Measurements from ENCODE around the gene APPL2.

Gene APPL2

GRCh38 chr12:105270671-105271255 is 34.8 kb upstream of the APPL2 start:
- no peak overlapping the region for H3K4me3 ChIP-seq (ENCODE audit: control insufficient read depth, low read depth, low read length)
- DNase-seq (ENCODE audit: low read depth), result no peak
- TF ChIP-seq CTCF (conservative IDR thresholded peaks at IDR 0.05; ENCODE audit: control insufficient read depth, insufficient read depth, low read depth, low read length), result no peak

GRCh38 chr12:105267711-105268110 is 31.7 kb upstream of the APPL2 start:
- DNase-seq (ENCODE audit: low read depth), result no peak
- no peak for TF ChIP-seq CTCF (conservative IDR thresholded peaks at IDR 0.05; ENCODE audit: control insufficient read depth, insufficient read depth, low read depth, low read length)
- H3K4me3 ChIP-seq (ENCODE audit: control insufficient read depth, low read depth, low read length), result no peak overlapping the region

- no peak for DNase-seq (ENCODE audit: low read depth)
- no peak for TF ChIP-seq CTCF (conservative IDR thresholded peaks at IDR 0.05; ENCODE audit: control insufficient read depth, insufficient read depth, low read depth, low read length)
- no peak overlapping the region for H3K4me3 ChIP-seq (ENCODE audit: control insufficient read depth, low read depth, low read length)
Observed at GRCh38 chr12:105264771-105265170, 28.8 kb upstream of the APPL2 start.

GRCh38 chr12:105262461-105263184 is 26.6 kb upstream of the APPL2 start:
- DNase-seq (ENCODE audit: low read depth), result no peak
- TF ChIP-seq CTCF (conservative IDR thresholded peaks at IDR 0.05; ENCODE audit: control insufficient read depth, insufficient read depth, low read depth, low read length), result no peak
- no peak overlapping the region for H3K4me3 ChIP-seq (ENCODE audit: control insufficient read depth, low read depth, low read length)

GRCh38 chr12:105261010-105261409 is 25.0 kb upstream of the APPL2 start:
- H3K4me3 ChIP-seq (ENCODE audit: control insufficient read depth, low read depth, low read length), result no peak overlapping the region
- DNase-seq (ENCODE audit: low read depth), result no peak
- TF ChIP-seq CTCF (conservative IDR thresholded peaks at IDR 0.05; ENCODE audit: control insufficient read depth, insufficient read depth, low read depth, low read length), result no peak

GRCh38 chr12:105259226-105259625 is 23.3 kb upstream of the APPL2 start:
- TF ChIP-seq CTCF (conservative IDR thresholded peaks at IDR 0.05; ENCODE audit: control insufficient read depth, insufficient read depth, low read depth, low read length), result no peak
- H3K4me3 ChIP-seq (ENCODE audit: control insufficient read depth, low read depth, low read length), result no peak overlapping the region
- no peak for DNase-seq (ENCODE audit: low read depth)
